Neural progenitor cell (in vitro differentiated cells): Measurements from ENCODE around the gene PDE1A.

Source experiments
- CTCF ChIP-seq: fragments of 200-600 bp; sonication (generic); IDR thresholded peaks from 2 replicates; pipeline ENCODE4 v1.5.1; 2017; ENCODE audit warnings: antibody characterized with exemption, mild to moderate bottlenecking
- EZH2 ChIP-seq: fragments of 200-600 bp; sonication (generic); IDR thresholded peaks from 2 replicates; pipeline ENCODE4 v1.6.1; 2017; ENCODE audit warnings: antibody characterized with exemption, mild to moderate bottlenecking, moderate library complexity
- EZH2phosphoT487 ChIP-seq: fragments of 200-600 bp; sonication (generic); IDR thresholded peaks from 2 replicates; pipeline ENCODE4 v1.6.1; 2017; ENCODE audit warnings: antibody characterized with exemption

DNA sequence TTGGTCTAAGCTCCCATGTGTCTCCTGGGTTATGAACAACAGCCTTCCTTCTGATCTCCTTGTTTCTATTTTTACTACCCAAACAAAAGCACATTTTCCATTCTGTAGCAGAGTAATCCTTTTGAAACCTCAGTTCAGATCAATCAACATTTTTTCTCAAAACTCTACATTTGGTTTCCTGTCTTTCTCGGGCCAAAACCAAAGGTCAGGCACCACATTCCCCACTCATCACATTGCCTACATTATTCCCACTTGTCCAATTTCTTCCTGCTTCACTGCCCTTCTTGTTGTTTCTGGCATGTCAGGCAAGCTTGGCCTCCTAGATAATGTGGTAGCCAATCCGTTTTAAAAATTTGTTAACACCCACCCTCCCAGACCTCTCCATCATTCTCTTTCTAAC is 244.4 kb downstream of the PDE1A start:
- TF ChIP-seq EZH2phosphoT487 = no peak
- TF ChIP-seq CTCF = no peak
- no peak for TF ChIP-seq EZH2
